ENCODE measurements around the gene E2F1.

GRCh38 chr20:33724439-33725094 is 38.4 kb upstream of the E2F1 start:
- TF ChIP-seq CTCF (IDR thresholded peaks at IDR 0.05) (no peak), POLR2AphosphoS5 (IDR thresholded peaks at IDR 0.05) (no peak), POLR2A (IDR thresholded peaks at IDR 0.05) (no peak)
